Stimulated activated CD8-positive, alpha-beta memory T cell treated with anti-CD3 and anti-CD28 coated beads, Interleukin-7, amount 100 ng/mL, for 24 hours (primary cell): ENCODE measurements around the gene ITGA1.
"Not testable (repeated sequence)": the region's sequence is repeated elsewhere in the genome, so short reads cannot be mapped to it uniquely, and the experiment has no call there.

ENCODE experiments used
- DNase-seq: peaks from one replicate; pipeline ENCODE4 v3.0.0-alpha.2; 2020; ENCODE audit warnings: low read depth

Gene ITGA1

DNA sequence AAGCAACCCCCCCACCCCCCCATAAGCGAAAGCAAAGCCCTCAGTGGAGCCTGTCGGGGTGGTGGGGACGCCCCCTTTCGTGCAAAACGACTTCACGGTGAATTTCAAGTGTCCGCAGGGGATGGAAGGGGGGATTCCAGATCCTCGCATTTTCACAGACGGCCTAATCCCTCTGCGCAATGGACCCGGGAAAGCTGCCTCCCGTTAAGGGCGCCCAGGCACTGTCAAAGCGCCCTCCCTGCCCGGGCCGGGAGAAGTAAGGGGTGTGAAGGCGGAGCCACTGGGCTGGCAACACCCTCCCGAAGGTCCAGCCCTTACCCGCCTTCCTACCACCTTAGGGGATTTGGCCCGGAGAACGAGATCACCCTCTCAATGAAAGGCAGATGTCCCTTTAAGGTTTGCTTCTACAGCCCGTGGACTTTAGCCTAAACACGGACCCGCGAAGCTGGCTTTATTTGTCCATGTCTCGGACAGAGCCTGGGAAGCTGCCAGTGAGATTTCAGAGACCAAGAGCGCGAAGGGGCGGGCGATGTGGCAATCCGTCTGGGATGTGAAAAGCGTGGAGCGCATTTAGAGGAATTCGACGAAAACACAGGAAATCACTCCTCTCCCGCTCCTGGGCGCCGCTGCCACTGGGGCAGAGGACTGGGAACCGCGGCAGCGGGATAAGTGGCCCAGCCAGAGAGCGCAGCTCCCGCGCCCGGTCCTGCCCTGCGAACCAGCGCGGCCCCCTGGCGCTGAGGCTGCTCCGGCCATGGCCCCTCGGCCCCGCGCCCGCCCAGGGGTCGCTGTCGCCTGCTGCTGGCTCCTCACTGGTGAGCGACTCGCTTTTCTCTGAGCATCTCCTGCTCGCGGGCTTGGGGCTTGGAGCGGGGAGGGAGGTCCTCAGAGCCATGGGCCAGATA, at the start of gene ITGA1, which contains the start of gene PELO:
Gene ITGA1, plus strand, starts transcription at position 317 of the 905 bp plus-strand sequence. Its CDS starts 438 bp downstream, at position 755.
Gene PELO, plus strand, starts transcription at position 317 of the 905 bp plus-strand sequence. CDS start 12,479 bp downstream, outside the sequence.
- DNase-seq = peak; percentile 21

DNA sequence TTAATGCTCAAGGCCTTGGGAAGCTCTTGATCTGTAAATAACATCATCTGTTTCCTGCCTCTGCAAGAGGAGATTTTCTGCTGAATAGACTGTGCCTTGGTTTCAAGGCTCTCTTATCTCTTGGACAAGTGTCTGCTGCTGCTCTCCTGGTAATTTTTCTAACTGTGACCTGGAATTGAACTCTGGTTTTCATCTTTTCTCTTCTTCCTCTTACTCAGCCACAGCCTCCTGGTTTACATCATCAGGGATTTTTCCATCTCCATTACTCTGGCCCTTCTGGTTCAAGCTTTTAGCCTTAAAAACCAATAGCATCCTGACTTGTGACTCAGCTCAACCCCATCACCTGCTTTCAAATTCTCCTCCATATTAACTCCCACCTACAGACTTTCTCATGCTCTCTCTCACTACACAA, 49.6 kb upstream of the ITGA1 start:
- no peak for DNase-seq

DNA sequence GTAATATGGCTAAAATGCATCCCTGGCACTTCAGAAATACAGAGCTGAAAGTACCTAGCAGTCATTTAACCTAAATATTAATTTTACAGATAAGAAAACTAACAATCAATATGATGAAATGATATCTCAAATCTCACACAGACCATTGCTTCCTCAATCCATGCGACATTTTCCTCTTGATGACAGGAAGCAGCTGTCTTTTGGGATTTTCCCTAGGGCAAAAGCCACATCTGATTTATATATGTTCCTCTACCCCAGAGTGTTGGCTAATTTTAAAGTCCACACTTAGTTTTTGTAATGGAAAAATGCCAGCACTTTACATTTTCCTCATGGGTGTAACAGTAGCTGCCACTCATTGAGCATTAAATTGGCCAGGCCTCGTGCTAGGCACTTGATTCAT, 47.7 kb upstream of the ITGA1 start:
- no peak for DNase-seq

DNA sequence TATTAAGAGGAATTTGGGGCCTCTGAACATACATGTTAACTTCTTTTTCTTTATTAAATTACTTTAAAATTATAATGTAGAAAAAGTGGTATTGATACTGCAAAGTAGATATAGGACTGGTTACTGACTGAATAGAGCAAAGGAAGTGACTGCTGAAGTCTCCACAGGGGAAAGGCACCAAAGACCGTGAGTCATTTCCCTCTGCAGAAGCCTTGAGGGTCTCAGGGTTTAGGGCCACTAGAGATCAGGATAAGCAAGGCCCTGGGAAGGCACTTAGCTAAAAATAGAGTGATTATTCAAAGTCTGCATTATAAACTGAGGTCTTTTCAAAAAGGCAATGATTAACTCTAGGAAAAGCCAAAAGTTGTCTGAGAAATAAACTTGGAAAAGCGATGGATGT, 44.7 kb upstream of the ITGA1 start:
- no peak for DNase-seq

DNA sequence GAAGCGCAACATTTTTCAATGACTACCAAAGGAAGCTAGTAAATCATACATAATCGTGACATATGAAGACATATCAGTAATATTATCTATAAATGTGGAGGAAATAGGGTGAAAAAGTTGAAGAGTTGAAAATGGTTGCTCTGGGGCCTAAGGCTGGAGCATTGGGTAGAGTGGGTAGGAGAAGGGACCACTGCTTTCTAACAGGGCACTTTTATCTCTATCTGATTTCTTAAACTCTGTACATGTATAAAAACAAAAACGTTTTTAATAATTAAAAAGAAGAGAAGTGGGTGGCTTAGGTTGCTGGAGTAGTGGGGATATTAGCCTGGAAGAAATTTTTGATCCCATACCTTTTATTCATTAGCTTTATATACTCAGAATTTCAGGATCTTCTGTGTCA, 44.2 kb upstream of the ITGA1 start:
- DNase-seq = no peak

DNA sequence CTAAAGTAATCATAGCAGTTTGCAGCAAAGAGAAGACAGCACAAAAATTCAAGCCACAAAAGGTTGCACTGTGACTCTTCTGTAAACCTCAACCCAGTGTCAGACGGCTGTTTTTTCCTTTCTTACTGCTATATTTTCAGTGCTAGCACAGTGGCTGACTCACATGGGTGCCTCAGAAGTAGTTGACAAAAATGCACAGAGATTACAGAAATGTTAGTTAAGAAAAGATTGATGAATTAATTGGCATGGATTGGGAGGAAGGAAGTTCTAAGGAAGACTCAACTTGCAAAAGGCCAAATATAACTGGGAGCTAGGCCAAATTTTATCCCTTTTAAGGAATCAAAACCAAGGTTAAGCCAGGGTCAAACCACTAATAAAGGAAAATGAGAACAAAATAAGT, 43.7 kb upstream of the ITGA1 start:
- DNase-seq = no peak

DNA sequence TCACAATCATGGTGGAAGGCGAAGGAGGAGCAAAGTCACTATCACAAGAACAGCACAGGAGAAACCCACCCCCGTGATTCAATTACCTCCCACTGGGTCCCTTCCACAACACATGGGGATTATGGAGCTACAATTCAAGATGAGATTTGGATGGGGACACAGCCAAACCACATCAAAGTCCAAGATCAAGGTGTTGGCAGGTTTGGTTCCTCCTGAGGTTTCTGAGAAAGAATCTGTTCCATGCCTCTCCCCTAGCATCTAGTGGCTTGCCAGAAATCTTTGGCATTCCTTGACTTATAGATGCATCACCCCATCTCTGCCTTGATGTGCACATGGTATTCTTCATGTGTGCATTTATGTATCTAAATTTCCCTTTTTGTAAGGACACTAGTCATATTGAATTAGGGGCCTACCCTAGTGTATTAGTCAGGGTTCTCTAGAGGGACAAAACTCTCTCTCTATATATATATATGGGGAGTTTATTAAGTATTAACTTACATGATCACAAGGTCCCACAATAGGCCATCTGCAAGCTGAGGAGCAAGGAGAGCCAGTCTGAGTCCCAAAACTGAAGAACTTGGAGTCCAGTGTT, 42.8 kb upstream of the ITGA1 start:
- not testable (repeated sequence) for DNase-seq

DNA sequence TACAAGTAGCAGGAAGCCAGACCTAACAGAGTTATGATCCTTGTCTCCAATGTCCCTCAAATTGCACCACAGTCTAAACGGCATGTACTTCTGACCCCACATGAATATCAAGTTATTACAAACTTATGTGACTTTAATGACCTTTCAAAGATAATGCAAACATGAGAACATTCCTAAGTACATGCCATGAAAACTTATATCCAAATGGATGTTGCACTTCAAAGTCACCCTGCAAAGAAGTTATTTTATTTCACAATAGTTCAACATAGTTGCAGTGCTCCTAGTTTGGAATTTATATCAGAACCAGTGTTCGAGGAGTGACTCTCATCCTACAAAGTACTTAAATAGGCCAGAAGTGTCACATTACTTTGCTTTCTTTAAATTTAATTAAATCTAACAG, 41.2 kb upstream of the ITGA1 start:
- no peak for DNase-seq

DNA sequence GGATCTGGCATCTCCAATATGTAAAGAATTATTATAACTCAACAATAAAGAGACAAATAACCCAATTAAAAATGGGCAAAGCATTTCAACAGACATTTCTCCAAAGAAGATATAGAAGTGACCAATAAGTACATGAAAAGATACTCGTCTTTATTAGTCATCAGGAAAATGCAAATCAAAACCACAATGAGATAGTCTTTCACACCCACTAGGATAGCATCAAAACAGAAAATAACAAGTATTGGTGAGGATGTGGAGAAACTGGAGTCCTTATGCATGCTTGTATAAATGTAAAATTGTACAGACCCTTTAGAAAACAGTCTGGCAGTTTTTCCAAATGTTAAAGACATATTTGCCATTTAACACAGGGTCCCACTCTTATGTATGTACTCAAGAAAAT, 39.1 kb upstream of the ITGA1 start:
- no peak for DNase-seq

DNA sequence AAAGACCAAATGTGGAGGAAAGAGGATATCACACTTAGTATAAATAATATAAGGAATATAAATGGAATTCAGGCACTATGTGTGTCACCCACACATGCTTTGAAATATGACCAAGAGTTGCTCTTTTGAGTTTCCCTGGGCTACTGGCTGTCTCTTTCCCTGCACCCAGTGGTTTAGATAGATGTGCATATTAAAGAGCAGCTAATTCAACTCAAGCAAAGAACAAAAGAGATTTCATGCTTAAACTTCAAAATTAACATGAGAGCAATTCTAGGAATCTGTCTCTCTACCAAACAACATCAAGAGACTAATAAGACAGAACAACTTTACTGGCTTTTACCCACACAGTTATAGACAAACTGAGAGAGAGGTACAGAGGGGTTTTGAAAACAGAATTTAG, 38.0 kb upstream of the ITGA1 start:
- DNase-seq = no peak

DNA sequence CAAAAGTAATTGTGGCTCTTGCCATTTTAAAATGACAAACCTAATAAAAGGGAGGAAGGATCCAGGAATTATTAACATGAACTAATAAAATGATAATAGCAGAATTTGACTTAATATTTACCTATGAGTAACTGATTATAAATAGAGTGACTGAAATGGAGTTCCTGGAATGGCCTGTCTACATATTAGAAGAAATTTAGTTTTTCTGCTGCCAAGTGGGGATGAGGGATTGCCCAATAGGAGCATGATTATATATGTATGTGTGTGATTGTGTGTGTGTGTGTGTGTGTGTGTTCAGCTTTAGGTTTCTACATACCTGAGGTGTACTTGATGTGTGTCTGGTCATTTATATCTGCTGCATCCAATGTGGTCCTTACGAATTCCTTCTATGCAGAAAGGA, 36.6 kb upstream of the ITGA1 start:
- DNase-seq = no peak

DNA sequence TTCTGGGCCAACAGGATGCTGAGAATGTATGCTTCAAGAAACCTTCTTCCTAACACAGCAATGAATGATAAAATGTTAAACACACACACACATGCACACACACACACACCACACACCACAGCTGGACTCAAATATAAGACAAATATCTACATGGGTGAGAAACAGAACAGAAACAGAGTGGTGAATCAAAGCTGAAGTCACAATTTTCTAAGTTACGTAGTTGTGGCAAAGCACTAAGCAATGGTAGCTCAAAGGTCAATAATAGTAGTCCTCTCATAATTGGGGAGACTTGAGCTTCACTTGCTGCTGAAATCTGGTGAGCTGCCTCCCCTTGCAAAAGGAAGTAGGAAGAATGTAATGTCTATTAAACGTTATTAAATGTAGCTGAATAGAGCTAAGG, 33.7 kb upstream of the ITGA1 start:
- no peak for DNase-seq

DNA sequence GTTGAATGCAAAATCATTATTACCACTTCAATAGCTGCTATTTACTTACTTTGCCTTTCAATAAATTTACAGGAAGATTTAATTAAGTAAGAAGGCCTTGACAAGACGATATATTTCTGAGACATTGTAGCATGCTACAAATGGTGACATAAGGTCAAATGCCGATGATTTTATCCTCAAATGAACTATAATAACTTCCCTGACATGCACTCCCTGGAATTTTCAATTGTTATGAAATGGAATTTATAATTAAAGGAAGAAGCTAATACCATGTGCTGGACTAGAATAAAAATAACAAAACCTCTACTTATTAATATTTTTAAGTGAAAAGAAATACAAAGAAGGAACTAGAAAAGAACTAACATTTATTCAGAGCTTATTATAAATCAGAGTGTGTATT, 30.2 kb upstream of the ITGA1 start:
- DNase-seq = no peak

DNA sequence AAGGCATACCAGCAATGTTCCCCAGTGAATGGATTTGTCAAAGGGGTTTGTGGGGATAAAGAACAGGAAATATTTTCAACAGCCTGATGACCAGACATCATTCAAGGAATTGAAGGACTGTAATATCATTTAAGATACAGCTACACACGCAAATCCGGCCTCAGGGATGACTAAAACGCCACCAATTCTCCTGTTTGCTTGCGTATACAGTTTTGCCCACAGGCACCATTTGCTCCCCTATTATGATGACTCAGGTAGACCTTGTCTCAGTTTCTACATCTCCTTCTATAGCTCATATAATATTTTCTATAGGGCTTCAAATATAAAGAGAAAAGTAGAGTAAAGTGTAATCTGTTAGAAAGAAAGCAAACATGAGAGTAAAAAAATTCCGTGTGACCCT, 29.7 kb upstream of the ITGA1 start:
- DNase-seq = no peak

DNA sequence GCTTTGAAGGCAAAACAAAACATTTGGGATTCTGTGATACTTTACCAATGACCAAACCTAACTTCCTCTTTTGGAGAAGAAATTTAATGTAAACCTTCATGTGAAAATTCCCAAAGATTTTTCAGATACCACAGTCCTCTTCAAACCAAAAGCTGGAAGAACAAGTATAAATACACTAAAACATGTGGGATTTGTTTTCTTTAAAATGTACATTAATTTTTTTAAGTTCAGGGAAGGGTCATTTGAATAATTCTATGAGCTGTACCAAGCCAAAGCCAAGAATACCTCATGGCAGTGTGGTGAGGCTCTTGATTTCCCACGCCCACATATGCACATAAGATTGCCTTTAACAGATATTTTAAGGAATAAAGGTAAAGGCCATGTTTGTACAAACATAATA, 28.4 kb upstream of the ITGA1 start:
- no peak for DNase-seq

DNA sequence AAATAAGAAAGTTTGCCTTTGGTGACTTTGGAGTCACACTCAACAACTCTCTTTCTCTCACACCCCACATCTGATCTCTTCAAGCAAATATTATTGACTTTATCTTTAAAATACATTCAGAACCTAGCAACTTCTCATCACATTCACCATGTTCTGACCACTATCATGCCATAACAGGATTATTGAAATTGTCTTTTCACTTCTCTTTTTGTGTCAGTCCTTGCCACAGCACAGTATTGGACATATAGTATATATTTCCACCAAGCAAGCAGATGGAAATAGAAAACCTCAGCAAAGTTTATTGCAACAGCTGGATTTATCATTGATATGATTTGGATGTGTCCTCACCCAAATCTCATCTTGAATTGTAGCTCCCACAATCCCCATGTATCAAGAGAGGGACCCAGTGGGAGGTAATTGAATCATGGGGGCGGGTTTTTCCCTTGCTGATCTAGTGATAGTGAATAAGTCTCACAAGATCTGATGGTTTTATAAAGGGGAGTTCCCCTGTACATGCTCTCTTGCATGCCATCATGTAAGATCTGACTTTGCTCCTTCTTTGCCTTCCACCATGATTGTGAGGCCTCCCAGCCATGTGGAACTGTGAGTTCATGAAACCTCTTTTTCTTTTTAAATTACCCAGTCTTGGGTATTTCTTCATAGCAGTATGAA, 26.9 kb upstream of the ITGA1 start:
- no peak for DNase-seq

DNA sequence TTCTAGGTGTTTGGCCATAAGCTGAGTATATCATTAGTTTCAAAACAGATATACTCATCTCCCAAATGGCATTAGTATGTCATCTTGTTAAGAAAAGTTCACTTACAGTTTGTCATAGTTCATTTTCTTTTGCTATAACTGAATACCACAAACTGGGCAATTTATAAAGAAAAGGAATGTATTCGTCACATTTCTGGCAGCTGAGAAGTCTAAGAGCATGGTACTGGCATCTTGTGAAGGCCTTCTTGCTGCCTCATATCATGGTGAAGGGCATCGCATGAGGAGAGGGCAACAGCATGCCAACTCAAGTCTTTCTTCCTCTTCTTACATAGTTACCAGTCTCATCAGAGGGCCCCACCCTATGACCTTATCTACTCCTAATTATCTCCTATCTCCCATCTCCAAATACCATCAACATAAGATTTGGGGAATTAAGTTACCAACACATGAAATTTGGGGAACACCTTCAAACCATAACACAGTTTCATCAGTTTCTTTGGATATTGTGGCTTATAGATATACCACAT, 20.4 kb upstream of the ITGA1 start:
- DNase-seq = no peak

DNA sequence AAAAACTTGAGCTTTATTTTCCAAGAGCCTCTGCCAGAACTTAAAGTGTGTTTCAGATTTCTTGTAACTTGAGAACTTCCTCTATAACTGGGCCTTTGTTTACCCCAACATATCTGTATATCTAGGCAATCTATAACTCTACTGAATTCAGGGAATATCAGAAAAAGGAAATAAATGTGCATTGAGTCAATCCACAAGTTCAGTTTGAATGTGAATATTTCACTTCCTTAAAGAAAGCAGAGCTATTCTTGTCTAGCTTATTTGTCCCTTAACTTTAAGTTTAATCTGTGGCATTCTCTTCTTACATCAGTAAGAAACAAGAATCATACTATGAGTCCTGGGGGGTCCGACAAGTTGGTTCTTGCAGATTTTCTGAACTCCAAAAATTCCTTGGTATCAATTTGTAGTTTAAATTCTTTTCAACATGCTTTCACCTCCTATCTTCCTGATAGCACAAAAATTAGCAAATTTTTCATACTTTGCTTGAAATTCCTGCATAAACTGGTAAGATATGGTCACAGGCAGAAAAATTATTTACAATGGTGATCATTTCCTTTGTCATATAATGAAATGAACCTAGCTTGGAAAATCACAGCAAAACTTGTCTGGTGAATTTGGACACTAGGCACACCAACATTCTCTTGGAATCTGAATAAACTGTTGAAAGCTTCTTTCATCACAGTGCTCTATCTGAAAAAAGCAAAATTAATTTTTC, 19.8 kb upstream of the ITGA1 start:
- DNase-seq = no peak

DNA sequence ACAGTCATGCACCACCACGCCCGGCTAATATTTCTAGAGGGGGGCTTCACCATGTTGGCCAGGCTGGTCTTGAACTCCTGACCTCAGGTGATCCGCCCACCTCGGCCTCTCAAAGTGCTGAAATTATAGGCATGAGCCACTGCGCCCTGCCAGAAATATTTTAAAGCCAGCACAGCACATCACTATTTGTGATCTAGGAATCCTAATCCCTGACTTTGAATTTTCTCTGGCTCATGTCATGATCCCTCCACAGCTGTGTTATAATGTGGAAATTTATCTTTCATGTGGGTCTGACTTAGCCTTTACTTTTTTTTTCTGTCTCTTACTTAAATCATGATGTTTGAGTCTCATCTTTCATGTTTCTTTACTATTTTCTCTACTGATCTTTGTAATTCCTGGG, 18.7 kb upstream of the ITGA1 start:
- no peak for DNase-seq

DNA sequence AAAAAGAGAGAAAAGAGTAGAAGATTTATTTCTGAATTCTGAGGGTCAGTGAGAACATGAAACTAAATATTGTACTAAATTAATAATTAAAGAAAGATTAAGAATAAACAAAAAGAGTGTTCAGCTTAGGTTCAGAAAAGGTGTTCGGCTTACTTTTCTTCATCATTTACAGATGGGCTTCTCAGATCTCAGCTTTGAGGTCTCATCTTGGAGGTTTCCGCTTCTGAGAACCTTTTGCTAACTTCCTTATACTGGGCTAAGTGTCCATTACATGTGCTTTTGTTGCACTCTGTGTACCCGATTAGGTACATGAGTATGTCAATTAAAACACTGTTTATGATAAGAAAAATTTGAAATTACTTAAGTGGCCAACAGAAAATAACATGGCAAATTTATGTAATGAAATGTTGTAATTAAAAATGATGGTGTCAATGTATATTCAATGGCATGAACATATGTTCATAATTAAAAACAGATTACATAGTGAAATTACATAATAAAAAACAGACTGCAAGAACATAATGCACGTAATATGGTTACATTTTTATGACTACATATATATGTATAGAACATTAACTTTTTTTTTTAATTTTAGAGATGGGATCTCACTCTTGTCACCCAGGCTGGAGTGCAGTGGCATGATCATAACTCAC, 17.3 kb upstream of the ITGA1 start:
- DNase-seq = no peak

DNA sequence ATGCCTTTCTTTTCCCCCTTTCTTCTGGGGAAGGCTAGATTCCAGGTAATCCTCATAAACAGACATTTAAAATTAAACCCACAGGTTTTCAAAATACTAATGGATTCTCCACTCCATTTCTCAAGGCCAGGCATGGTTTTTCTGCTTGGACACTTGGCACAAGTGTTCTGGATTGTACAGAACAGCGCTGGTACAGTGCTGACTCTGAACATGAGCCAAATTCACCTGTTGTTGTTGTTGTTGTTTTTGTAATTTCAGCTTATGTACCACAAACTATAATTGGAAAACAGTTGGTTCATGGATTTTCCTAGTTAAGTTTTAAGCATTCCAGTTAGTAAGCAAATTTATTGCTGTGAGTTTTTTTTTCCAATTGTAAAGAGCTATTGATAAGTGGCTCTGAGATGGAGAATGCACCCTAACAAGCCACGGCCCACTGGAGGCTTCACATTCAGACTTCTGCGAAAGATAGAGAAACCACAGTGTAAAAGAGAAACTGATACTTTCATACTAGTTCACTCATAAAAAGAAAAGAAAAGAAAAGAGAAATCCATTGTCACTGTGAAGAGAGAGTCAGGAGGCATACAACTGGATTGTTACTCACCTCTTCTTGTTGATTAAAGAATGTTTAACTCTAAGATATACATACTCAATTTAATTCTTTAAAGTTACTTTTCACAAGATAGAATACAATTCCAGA, 16.2 kb upstream of the ITGA1 start:
- DNase-seq = peak; percentile 4
